Dedifferentiated amniotic fluid mesenchymal stem cell (primary cell): ENCODE measurements around the gene TRIM8.
A peak's percentile ranks its signal among the peaks of the same experiment; 100 is the strongest.

Experiments
- DNase-seq: peaks from one replicate; pipeline ENCODE4 v3.0.0-alpha.2; 2016; ENCODE audit errors: extremely low spot score

TRIM8 gene

GRCh38 chr10:102701796-102702195 lies 57.5 kb downstream of the TRIM8 start:
- DNase-seq: no peak

GRCh38 chr10:102702742-102703141 lies 58.5 kb downstream of the TRIM8 start:
- no peak for DNase-seq

- DNase-seq: peak; percentile 35
These were observed 60.6 kb downstream of the TRIM8 start for GRCh38 chr10:102704915-102705314.

GRCh38 chr10:102705531-102705930 lies 61.3 kb downstream of the TRIM8 start:
- DNase-seq: no peak
